Measurements from ENCODE around the gene MELK.
A peak's percentile ranks its signal among the peaks of the same experiment; 100 is the strongest.

MELK gene

DNA sequence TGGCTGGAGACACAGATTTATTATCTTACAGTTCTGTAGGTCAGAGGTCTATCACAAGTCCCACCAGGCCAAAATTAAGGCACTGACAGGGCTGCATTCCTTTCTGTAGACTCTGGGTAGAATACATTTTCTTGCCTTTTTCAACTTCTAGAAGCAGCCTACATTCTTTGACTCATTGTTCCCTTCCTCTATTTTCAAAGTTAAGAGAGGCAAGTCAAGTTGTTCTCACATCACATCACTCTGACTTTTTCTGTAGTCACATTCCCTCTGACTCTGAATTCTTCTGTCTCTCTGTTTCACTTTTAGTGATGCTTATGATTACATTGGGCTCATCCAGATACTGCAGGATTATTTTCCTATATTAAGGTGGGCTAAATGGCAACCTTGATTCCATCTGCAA lies 119.0 kb downstream of the MELK start:
- Histone ChIP-seq H3K4me3 (no peak overlapping the region), H3K27ac (no peak overlapping the region)
- DNase-seq (ENCODE audit: low spot score), result no peak
- TF ChIP-seq, protein P1, sequence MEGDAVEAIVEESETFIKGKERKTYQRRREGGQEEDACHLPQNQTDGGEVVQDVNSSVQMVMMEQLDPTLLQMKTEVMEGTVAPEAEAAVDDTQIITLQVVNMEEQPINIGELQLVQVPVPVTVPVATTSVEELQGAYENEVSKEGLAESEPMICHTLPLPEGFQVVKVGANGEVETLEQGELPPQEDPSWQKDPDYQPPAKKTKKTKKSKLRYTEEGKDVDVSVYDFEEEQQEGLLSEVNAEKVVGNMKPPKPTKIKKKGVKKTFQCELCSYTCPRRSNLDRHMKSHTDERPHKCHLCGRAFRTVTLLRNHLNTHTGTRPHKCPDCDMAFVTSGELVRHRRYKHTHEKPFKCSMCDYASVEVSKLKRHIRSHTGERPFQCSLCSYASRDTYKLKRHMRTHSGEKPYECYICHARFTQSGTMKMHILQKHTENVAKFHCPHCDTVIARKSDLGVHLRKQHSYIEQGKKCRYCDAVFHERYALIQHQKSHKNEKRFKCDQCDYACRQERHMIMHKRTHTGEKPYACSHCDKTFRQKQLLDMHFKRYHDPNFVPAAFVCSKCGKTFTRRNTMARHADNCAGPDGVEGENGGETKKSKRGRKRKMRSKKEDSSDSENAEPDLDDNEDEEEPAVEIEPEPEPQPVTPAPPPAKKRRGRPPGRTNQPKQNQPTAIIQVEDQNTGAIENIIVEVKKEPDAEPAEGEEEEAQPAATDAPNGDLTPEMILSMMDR (IDR thresholded peaks at IDR 0.05), result no peak

DNA sequence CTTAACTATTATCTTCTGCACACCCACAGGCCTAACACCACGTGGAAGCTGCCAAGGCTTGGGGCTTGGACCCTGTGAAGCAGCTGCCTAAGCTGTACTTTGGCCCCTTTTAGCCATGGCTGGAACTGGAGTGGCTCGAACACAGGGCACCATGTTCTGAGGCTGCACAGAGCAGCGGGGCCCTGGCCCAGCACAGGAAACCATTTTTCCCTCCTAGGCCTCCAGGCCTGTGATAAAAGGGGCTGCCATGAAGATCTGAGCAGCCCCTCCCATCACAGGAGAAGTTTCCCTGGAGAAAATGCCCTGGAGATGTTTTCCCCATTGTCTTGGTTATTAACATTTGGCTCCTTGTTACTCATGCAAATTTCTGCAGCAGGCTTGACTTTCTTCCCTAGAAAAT lies 126.3 kb downstream of the MELK start:
- TF ChIP-seq, protein P1 (IDR thresholded peaks at IDR 0.05), result no peak
- H3K4me3 ChIP-seq, result no peak overlapping the region
- no peak overlapping the region for H3K27ac ChIP-seq
- DNase-seq (ENCODE audit: low spot score), result no peak

DNA sequence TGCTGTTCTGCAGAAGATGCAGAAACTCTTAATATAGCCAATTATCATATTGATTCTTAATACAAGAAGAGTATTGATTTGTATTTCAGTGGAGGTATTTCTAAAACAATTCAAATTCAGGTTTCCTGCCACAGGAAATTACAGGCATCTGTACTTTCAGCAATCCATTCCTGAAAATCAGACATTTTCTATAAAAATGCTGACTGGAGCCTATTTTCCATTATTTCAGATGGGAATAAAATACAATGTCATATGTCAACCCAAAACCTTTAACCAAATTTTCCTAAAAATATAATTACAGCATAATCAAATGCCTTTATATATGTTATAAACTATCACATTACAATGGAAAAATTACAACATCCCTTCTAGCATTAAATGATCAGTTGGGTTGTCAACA lies 131.5 kb downstream of the MELK start:
- TF ChIP-seq, protein P1 (IDR thresholded peaks at IDR 0.05), result no peak
- Histone ChIP-seq H3K27ac (no peak overlapping the region), H3K4me3 (no peak overlapping the region)
- no peak for DNase-seq (ENCODE audit: low spot score)

DNA sequence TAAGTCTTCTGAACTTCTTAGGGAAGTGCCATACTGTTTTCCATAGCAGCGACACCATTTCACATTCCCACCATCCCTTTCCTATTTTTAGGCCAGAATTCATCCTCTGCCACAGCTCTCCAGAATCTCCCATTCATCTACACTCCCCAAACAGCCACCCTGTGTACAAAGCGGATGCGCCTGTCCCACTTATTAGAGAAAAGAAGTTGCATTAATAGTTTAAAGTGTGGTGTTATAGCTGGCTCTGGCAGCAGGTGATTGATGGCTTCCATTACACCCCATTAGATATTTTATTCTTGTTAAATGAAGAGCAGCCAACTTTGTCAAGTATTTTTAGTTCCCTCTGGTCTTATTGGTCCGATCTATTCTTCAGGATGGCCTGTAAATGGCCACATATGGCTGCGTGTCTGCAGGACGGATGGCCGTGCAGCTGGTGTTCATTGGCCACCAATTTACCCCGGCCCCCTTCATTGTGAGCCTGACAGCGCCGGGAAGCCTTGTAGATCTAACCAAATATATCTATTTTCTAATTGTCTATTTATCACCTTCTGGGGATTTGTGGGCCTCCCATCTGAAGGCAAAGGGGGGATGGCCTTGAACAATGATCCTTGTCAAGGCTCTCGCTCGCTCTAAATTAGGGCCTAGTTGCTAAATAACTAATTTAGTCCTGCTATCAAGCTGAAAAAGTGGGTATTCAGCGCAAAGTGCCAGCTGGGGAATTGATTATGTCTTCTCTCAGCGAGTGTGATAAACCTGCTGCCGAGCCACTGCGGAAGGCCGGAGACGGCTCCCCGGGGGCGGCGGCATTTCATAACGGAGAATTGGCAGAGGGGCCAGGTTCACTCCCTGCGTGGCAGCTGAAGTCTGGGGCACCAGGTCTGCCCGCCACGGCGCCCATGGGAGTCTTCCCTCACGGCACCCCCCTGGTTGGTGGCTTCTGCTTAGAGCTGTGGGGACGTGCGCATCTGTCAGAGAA lies 141.1 kb downstream of the MELK start:
- Histone ChIP-seq H3K27ac (no peak overlapping the region), H3K4me3 (no peak overlapping the region)
- TF ChIP-seq, protein P1 (IDR thresholded peaks at IDR 0.05), result no peak
- peak; percentile 45 for DNase-seq (ENCODE audit: low spot score)

DNA sequence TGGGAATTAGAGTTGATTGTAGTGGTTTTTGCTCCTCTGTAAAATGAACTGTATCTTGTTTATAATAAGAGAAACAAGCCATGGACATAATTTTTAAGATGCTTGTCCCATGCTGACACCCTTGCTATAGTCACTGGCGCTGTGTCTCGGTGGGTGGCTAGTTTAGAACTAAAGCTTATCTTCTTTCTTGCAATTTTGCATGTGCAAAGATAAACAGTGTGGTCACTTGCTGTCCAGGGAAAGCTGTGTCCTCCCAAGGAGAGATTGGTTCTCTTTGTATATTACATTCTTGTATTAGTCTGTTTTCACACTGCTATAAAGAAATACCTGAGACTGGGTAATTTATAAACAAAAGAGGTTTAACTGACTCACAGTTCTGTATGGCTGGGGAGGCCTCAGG lies 143.8 kb downstream of the MELK start:
- Histone ChIP-seq H3K27ac (no peak overlapping the region), H3K4me3 (no peak overlapping the region)
- no peak for DNase-seq (ENCODE audit: low spot score)
- TF ChIP-seq, protein P1 (IDR thresholded peaks at IDR 0.05), result no peak

DNA sequence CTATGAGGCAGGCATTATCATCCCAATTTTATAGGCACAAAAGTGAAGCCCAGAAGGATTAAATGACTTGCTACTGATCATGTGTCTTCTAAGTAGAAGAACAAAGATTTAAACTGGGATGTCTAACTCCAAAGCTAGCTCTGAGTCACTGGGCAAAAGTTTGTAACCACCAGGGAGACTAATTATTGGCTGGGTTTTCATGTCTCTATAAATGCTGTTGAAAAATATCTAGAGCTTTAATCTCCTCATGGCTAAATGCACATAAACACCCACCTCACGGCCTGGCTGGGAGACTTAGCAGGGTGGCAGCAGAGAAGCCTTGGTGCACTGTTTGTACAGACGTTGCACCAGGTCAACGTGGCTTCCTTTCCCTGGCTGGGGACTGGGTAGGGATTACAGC lies 144.6 kb downstream of the MELK start:
- no peak for DNase-seq (ENCODE audit: low spot score)
- H3K27ac ChIP-seq, result no peak overlapping the region
- TF ChIP-seq, protein P1 (IDR thresholded peaks at IDR 0.05), result no peak
- no peak overlapping the region for H3K4me3 ChIP-seq

DNA sequence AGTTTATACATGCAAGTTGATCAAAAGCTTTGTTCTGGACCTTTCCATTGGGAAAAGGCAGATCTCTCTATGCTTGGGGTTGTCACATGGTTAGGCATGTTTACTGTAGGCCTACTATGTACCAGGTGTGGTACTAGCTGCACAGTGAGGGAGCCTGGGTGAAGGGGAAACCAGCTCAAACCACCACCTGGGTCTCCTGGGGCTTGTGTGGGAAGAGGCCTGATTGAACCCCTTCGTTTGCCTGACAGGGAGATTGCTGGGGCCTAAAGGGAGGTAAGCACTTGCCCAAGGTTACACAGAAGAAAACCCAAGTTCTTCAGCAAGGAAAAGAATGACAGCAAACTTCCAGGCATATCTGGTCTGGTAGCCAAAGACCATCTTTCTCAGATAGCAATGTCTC lies 145.9 kb downstream of the MELK start:
- TF ChIP-seq, protein P1 (IDR thresholded peaks at IDR 0.05), result no peak
- Histone ChIP-seq H3K4me3 (no peak overlapping the region), H3K27ac (no peak overlapping the region)
- DNase-seq (ENCODE audit: low spot score), result no peak

All from coronary artery (tissue), 2 donors.